HUES64 (cell line): ENCODE data around the gene RBFOX1.

Experiments
- H3K27ac ChIP-seq: 2 replicates; pipeline ENCODE4 v1.7.0; 2013; ENCODE audit warnings: low read depth, low read length, inconsistent platforms
- H3K27me3 ChIP-seq: 2 replicates; pipeline ENCODE4 v1.6.1; 2013; ENCODE audit warnings: mild to moderate bottlenecking, low read length; ENCODE audit not compliant: insufficient read depth
- H3K36me3 ChIP-seq: 2 replicates; pipeline ENCODE4 v1.6.1; 2013; ENCODE audit warnings: mild to moderate bottlenecking, low read length; ENCODE audit not compliant: insufficient read depth
- H3K4me1 ChIP-seq: 2 replicates; pipeline ENCODE4 v1.6.1; 2013; ENCODE audit warnings: mild to moderate bottlenecking, low read length, moderate library complexity; ENCODE audit not compliant: insufficient read depth
- H3K4me3 ChIP-seq: 2 replicates; pipeline ENCODE4 v1.5.1; 2013; ENCODE audit warnings: mild to moderate bottlenecking, low read length, moderate library complexity
- H3K9ac ChIP-seq: 2 replicates; pipeline ENCODE4 v1.6.1; 2013; ENCODE audit warnings: mild to moderate bottlenecking, low read depth, low read length
- H3K9me3 ChIP-seq: 2 replicates; pipeline ENCODE4 v1.6.1; 2013; ENCODE audit warnings: low read depth, low read length; ENCODE audit not compliant: insufficient read depth
- WGBS: fragments of 150-250, 120-280 bp; methylation state at CpG from one replicate; pipeline ENCODE4 v1.1.7; 2013; ENCODE audit warnings: missing lambda C conversion rate; 5-methylcytosine and 5-hydroxymethylcytosine counted together

RBFOX1 gene

GRCh38 chr16:7393680-7394079 is 61.0 kb downstream of the RBFOX1 start:
- Histone ChIP-seq H3K4me1 (no peaks in the 10 kb centered on the region; the same call in 1 of the 2 replicates), H3K9ac (no peak overlapping the region), H3K9me3 (peaks cover 5% of the 10 kb centered on the region; the same call in 1 of the 2 replicates), H3K27me3 (no peaks in the 10 kb centered on the region), H3K36me3 (no peaks in the 10 kb centered on the region), H3K27ac (no peak overlapping the region), H3K4me3 (no peak overlapping the region)
- whole genome bisulfite sequencing, result 93% methylated on average over 4 of the region's 4 CpGs

- peaks cover 5% of the 10 kb centered on the region; the same call in 1 of the 2 replicates for H3K9me3 ChIP-seq
- H3K27ac ChIP-seq, result no peak overlapping the region
- WGBS, result 96% methylated on average over 7 of the region's 7 CpGs
- H3K4me3 ChIP-seq, result no peak overlapping the region
- no peaks in the 10 kb centered on the region for H3K36me3 ChIP-seq
- no peaks in the 10 kb centered on the region; the same call in 1 of the 2 replicates for H3K4me1 ChIP-seq
- H3K9ac ChIP-seq, result no peak overlapping the region
- H3K27me3 ChIP-seq, result no peaks in the 10 kb centered on the region
Measured at GRCh38 chr16:7394720-7395336, 62.2 kb downstream of the RBFOX1 start.

- no peak overlapping the region for H3K4me3 ChIP-seq
- H3K4me1 ChIP-seq, result no peaks in the 10 kb centered on the region; the same call in 1 of the 2 replicates
- no peaks in the 10 kb centered on the region for H3K36me3 ChIP-seq
- no peaks in the 10 kb centered on the region for H3K9me3 ChIP-seq
- H3K27me3 ChIP-seq, result no peaks in the 10 kb centered on the region
- 91% methylated on average over 5 of the region's 5 CpGs for WGBS
- H3K9ac ChIP-seq, result no peak overlapping the region
- H3K27ac ChIP-seq, result no peak overlapping the region
Measured at GRCh38 chr16:7397901-7398300, 65.3 kb downstream of the RBFOX1 start.

- Histone ChIP-seq H3K27me3 (no peaks in the 10 kb centered on the region), H3K4me1 (no peaks in the 10 kb centered on the region; the same call in 1 of the 2 replicates), H3K4me3 (no peak overlapping the region), H3K9me3 (no peaks in the 10 kb centered on the region), H3K36me3 (no peaks in the 10 kb centered on the region), H3K9ac (no peak overlapping the region), H3K27ac (no peak overlapping the region)
- WGBS, result 95% methylated on average over 3 of the region's 4 CpGs
Measured at GRCh38 chr16:7398536-7398935, 65.9 kb downstream of the RBFOX1 start.

GRCh38 chr16:7399296-7399695 is 66.7 kb downstream of the RBFOX1 start:
- no peaks in the 10 kb centered on the region for H3K9me3 ChIP-seq
- no peak overlapping the region for H3K4me3 ChIP-seq
- H3K27me3 ChIP-seq, result no peaks in the 10 kb centered on the region
- no peaks in the 10 kb centered on the region for H3K36me3 ChIP-seq
- no peak overlapping the region for H3K9ac ChIP-seq
- 96% methylated on average over 7 of the region's 7 CpGs for WGBS
- no peaks in the 10 kb centered on the region; the same call in 1 of the 2 replicates for H3K4me1 ChIP-seq
- no peak overlapping the region for H3K27ac ChIP-seq

- Histone ChIP-seq H3K9ac (no peak overlapping the region), H3K4me1 (no peaks in the 10 kb centered on the region; the same call in 1 of the 2 replicates), H3K4me3 (no peak overlapping the region), H3K27me3 (no peaks in the 10 kb centered on the region), H3K9me3 (no peaks in the 10 kb centered on the region), H3K36me3 (no peaks in the 10 kb centered on the region), H3K27ac (no peak overlapping the region)
- 65% methylated on average over 3 of the region's 5 CpGs for WGBS
Measured at GRCh38 chr16:7400117-7400890, 67.7 kb downstream of the RBFOX1 start.

- Histone ChIP-seq H3K27ac (no peak overlapping the region), H3K4me1 (peaks cover 6% of the 10 kb centered on the region; the same call in 1 of the 2 replicates), H3K9ac (no peak overlapping the region), H3K27me3 (no peaks in the 10 kb centered on the region), H3K4me3 (no peak overlapping the region), H3K9me3 (0 out of 2 replicates have a peak, but pooled peaks cover 3% of the 10 kb centered on the region), H3K36me3 (no peaks in the 10 kb centered on the region)
- WGBS, result 86% methylated on average over 5 of the region's 5 CpGs
Measured at GRCh38 chr16:7404217-7404616, 71.6 kb downstream of the RBFOX1 start.

GRCh38 chr16:7405166-7405565 is 72.5 kb downstream of the RBFOX1 start:
- 84% methylated on average over 16 of the region's 16 CpGs for WGBS
- H3K27ac ChIP-seq, result no peak overlapping the region
- H3K9me3 ChIP-seq, result 0 out of 2 replicates have a peak, but pooled peaks cover 3% of the 10 kb centered on the region
- no peaks in the 10 kb centered on the region for H3K36me3 ChIP-seq
- no peaks in the 10 kb centered on the region for H3K27me3 ChIP-seq
- no peak overlapping the region for H3K4me3 ChIP-seq
- H3K4me1 ChIP-seq, result peaks cover 7% of the 10 kb centered on the region; the same call in 1 of the 2 replicates
- H3K9ac ChIP-seq, result no peak overlapping the region

GRCh38 chr16:7408700-7409365 is 76.2 kb downstream of the RBFOX1 start:
- H3K27ac ChIP-seq, result no peak overlapping the region
- H3K9ac ChIP-seq, result no peak overlapping the region
- WGBS, result 71% methylated on average over 13 of the region's 13 CpGs
- H3K36me3 ChIP-seq, result no peaks in the 10 kb centered on the region
- peaks cover 7% of the 10 kb centered on the region; the same call in 1 of the 2 replicates for H3K4me1 ChIP-seq
- 0 out of 2 replicates have a peak, but pooled peaks cover 3% of the 10 kb centered on the region for H3K9me3 ChIP-seq
- no peaks in the 10 kb centered on the region for H3K27me3 ChIP-seq
- no peak overlapping the region for H3K4me3 ChIP-seq

- peaks cover 11% of the 10 kb centered on the region for H3K4me1 ChIP-seq
- H3K9ac ChIP-seq, result no peak overlapping the region
- no peaks in the 10 kb centered on the region for H3K9me3 ChIP-seq
- H3K27me3 ChIP-seq, result no peaks in the 10 kb centered on the region
- no peak overlapping the region for H3K4me3 ChIP-seq
- 72% methylated on average over 9 of the region's 9 CpGs for WGBS
- H3K36me3 ChIP-seq, result no peaks in the 10 kb centered on the region
- H3K27ac ChIP-seq, result no peak overlapping the region
Measured at GRCh38 chr16:7419441-7419840, 86.8 kb downstream of the RBFOX1 start.

- WGBS, result 90% methylated on average over 6 of the region's 6 CpGs
- H3K36me3 ChIP-seq, result no peaks in the 10 kb centered on the region
Measured at GRCh38 chr16:7420079-7420478, 87.4 kb downstream of the RBFOX1 start.

More at GRCh38 chr16:7420079-7420478, 87.4 kb downstream of the RBFOX1 start:
- Histone ChIP-seq H3K27ac (no peak overlapping the region), H3K27me3 (no peaks in the 10 kb centered on the region), H3K9ac (no peak overlapping the region), H3K4me1 (peaks cover 11% of the 10 kb centered on the region), H3K4me3 (no peak overlapping the region), H3K9me3 (no peaks in the 10 kb centered on the region)
